GM10266 (cell line): ENCODE results near the gene CDK11B.

Source experiments
- DNase-seq: peaks from one replicate; pipeline ENCODE4 v3.0.0; 2012; ENCODE audit errors: extremely low spot score
- TF ChIP-seq, protein P1 (sequence below): IDR thresholded peaks from 2 replicates; pipeline ENCODE4 v1.5.1; 2012; ENCODE audit warnings: mild to moderate bottlenecking, low read depth; ENCODE audit not compliant: control insufficient read depth, insufficient read depth; ENCODE audit errors: missing control alignments

Gene CDK11B

DNA sequence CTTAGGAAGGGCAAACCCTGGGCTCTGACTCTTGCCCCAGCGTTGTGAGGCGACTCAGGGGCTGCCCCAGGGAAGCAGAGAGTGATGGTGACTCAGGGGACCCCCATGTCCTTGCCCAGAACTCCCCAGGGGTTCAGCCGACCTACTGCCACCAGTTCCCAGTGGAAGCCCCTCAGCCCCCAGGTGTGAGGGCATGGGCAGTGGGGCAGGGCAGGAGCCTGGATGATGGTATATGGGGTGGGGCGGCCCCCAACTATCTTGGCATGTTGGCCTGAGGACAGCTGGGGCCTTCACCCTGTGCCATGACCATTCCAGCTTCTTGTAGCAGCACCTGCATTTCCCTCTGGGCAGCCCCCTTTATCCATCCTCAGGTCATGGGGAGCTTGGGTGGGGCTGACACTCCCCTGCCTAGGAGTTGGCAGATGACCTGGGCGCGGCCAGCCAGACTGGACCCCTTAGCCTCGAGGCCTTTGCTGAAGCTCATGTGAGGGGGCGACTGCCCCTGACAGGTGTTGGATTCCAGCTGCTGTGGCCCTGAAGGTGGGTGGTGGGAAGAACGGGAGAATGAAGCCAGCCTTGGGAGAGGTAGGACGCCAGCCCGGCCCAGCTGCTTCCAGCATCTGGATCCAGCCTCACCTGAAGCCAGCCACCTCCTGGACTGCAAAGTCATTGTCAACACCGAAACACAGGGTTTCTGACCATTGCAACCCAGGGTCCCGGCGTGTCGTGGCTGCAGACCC is 57.1 kb downstream of the CDK11B start:
- no peak for DNase-seq

DNA sequence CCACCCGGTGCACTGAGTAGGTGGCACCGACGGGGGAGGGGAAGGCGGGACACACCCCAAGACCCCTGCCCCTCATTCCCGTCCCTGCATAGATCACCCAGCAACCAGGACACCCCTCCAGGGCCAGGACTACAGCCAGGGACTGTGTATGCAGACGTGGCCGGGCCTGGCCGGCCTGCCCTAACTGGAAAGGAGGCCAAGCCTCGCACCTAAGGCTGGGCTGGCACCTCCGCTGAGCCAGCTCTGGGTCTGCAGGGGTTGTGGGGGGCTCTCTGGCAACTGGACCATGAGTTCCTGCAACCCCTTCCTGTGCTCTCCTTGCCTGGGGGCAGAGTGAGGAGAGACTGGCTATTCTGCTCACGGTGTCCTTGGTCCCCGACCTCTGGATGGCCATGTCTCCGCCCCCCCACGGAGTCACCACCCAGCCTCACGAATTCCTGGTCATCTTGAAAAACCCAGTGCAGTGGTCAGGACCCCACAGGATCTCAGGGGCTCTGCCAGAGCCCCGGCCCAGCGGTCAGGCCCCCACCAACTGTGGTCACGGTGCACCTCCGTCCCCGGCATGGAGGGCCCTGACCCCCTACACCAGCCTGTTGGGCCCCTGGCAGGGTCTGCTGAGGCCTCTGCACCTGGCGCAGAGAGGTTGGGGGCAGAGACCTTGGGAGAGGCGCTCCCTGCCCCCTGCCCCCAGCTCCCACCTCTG is 57.8 kb downstream of the CDK11B start:
- peak; percentile 31 for DNase-seq
- TF ChIP-seq, protein P1, sequence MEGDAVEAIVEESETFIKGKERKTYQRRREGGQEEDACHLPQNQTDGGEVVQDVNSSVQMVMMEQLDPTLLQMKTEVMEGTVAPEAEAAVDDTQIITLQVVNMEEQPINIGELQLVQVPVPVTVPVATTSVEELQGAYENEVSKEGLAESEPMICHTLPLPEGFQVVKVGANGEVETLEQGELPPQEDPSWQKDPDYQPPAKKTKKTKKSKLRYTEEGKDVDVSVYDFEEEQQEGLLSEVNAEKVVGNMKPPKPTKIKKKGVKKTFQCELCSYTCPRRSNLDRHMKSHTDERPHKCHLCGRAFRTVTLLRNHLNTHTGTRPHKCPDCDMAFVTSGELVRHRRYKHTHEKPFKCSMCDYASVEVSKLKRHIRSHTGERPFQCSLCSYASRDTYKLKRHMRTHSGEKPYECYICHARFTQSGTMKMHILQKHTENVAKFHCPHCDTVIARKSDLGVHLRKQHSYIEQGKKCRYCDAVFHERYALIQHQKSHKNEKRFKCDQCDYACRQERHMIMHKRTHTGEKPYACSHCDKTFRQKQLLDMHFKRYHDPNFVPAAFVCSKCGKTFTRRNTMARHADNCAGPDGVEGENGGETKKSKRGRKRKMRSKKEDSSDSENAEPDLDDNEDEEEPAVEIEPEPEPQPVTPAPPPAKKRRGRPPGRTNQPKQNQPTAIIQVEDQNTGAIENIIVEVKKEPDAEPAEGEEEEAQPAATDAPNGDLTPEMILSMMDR, result no peak

More for the DNA sequence above, 57.1 kb downstream of the CDK11B start:
- TF ChIP-seq, protein P1, result no peak

DNA sequence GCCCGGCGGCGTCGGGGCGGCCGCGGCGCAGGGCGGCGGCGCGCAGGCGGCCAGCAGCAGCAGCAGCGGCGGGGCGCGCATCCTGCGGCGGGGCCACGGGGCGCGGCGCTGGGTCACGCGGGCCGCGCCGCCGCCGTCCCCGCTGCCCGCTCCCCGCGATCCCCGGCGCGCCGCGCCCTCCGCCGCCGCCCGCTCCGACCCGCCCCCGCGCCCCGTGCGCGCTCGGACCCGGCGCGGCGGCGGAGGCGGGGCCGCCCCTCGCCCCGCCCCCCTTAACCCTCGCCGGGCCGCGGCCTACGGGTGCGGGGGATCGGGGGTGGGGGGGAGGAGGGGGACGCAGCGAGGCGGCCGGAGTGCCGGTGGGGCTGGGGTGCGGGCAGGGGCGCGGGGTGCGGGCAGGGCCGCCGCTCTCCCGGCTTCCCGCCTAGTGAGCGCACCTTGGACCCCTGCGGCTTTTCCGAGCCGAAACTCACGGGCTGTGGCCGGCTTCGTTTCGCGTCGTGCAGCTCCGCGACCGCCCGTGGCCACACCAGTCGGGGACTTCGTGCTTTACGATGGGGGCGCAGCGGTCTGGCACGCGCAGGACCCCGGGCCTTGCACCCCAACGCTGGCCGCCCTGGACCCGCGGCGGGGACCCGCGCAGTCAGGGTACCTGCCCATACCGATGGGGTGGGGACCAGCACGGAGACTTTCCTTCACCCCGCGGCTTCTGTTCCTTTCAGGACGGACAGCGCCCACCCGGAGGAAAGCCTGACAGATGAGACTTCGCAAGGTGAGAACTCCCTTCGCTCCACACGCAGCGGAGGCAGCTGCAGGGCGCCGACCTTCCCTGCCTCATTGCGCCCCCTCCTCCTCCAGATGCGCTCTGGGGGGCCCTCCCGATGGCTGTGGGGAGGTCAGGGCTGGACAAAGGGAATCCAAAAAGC is 58.6 kb downstream of the CDK11B start, which contains the start of gene FNDC10:
Gene FNDC10 (minus strand): TSS at position 201 of the 926 bp plus-strand sequence. CDS start 120 bp downstream, at position 81.
- TF ChIP-seq, protein P1, result no peak
- peak; percentile 44 for DNase-seq

DNA sequence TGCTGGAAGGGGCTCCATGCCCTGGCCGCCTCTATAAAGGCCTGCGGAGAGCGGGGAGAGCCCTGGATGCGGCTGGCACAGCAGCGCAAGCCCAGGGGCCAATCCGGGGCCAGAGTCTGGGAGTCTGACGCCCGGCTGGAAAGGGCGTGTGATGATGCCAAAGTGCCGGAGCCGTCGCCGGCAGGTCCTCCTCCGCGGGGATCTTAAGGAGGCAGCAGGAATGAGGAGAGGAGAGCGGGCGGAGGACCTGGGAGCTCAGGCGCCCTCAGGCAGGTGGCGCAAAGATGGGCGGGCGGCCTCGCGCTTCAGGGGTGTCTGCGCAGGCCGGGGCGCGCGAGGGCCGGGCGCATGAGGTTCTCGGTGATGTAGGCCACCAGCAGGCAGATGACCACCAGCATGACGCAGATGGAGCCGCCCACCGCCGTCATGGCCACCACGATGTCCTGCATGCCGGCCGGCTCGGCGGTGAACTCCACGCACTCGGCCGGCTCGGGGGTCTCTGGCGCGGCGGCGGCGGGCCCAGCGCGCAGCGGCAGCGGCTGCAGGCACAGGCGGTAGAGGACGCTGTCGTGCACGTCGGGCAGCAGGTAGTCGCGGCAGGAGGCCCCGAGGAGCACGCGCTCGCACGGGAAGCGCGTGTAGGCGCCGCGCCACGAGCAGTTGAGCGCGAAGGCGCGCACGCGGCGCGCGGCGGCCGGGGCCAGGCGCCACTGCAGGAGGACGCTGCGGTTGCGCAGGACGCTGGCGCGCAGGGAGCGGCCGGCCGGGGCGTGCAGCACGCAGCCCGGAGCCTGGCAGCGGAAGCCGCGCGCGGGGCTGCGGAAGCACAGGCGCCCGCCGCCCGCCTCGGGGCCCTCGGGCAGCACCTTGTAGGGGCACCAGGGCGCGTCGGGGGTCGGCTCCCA is 59.5 kb downstream of the CDK11B start:
- DNase-seq, result peak; percentile 76
- TF ChIP-seq, protein P1, result peak; percentile 26

DNA sequence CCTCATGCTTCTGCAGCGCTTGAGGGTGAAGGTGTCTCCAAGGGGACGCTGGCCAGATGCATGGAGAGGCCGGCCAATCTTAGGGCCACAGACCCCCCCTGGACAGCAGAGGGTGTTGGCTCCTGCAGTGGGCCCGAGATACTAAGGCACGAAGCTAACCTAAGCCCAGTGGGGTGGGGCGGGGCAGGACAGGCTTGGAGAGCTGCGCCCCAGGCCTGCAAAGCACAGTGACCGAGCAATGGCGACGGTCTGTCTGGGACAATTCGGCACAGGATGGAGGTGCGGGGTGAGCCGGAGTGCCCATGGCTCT is 60.1 kb downstream of the CDK11B start:
- TF ChIP-seq, protein P1, result no peak
- DNase-seq, result peak; percentile 22

DNA sequence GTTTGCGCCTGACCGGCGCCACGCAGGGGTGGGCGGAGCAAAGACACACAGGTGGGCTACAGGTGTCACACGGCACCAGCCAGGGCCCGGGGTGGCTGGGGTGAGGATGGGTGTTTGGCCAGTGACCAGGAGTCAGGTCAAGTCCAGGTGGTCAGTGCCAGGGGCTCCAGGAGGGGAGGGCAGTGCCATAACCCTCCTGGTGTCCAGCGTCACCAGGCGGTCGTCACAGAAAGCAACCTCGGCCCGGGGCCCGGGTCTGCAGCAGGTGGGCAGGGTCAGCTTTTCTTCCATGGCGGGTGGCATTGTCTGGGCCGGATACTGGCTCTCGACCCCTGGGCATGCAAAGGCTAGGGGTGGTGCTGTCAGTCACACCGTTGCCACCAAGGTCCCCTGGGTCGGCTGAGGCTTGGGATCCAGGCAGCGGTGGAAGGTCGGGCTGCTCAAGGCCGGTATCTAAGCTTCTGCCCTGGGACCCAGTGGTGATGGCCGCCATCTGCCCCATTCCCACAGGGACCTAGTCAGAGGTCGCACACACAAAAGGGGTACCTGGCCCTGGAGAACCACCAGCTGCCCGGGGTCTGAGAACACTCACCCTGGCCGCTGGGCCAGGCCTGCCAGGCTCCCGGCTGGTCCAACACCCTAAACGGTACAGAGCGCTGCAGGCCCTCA is 60.6 kb downstream of the CDK11B start:
- TF ChIP-seq, protein P1, result no peak
- DNase-seq, result peak; percentile 20
